CD8-positive, alpha-beta memory T cell (primary cell): ENCODE data around the gene SYF2. TPM values are rescaled to one million over a fixed set of nuclear protein-coding genes. Genes with fewer than 3 reads are reported as not detected.

Source experiments
- CTCF ChIA-PET: fragments of 350-600 bp; sonication (Branson Sonifier 250); formaldehyde crosslinking; loops from one replicate; lab custom pipeline; 2021; ENCODE audit warnings: antibody characterized with exemption; lab: Charles Lee
- POLR2A ChIA-PET: fragments of 350-600 bp; sonication (Branson Sonifier 250); formaldehyde crosslinking; loops from one replicate; lab custom pipeline; 2021; ENCODE audit warnings: antibody characterized with exemption; lab: Charles Lee
- DNase-seq, 5 donors: peaks; one replicate each; pipeline versions ENCODE4 v3.0.0 to v3.0.0-alpha.2; 2020 to 2022; ENCODE audit warnings: mixed read lengths in 1 of 5
- H3K27ac ChIP-seq: one replicate; pipeline ENCODE4 v1.7.0; 2013; ENCODE audit warnings: low read depth, mild to moderate bottlenecking, low read length, moderate library complexity
- H3K27me3 ChIP-seq: 2 replicates; pipeline ENCODE4 v1.7.0; 2013; ENCODE audit warnings: low read length, mild to moderate bottlenecking; ENCODE audit not compliant: insufficient read depth, poor library complexity, severe bottlenecking
- H3K36me3 ChIP-seq: 2 replicates; pipeline ENCODE4 v1.7.0; 2013; ENCODE audit warnings: mild to moderate bottlenecking, low read length, moderate library complexity; ENCODE audit not compliant: insufficient read depth
- H3K4me1 ChIP-seq: 2 replicates; pipeline ENCODE4 v1.7.0; 2013; ENCODE audit warnings: mild to moderate bottlenecking, low read length, moderate library complexity; ENCODE audit not compliant: insufficient read depth
- H3K4me3 ChIP-seq: 2 replicates; pipeline ENCODE4 v1.7.0; 2013; ENCODE audit warnings: mild to moderate bottlenecking, low read length
- H3K9me3 ChIP-seq: 2 replicates; pipeline ENCODE4 v1.7.0; 2013; ENCODE audit warnings: mild to moderate bottlenecking, low read length
- H3K27ac Mint-ChIP-seq, 8 donors: one replicate each; pipeline ENCODE4 v1.8.0; 2020 to 2021; ENCODE audit warnings: mixed read lengths in 8 of 8, mild to moderate bottlenecking in 6 of 8, inconsistent platforms in 3 of 8, moderate library complexity in 3 of 8
- H3K27me3 Mint-ChIP-seq, 2 donors: one replicate each; pipeline ENCODE4 v1.8.0; 2020 to 2021; ENCODE audit warnings: mixed read lengths in 2 of 2, mild to moderate bottlenecking in 1 of 2, moderate library complexity in 1 of 2
- H3K36me3 Mint-ChIP-seq, 3 donors: one replicate each; pipeline ENCODE4 v1.8.0; 2020 to 2021; ENCODE audit warnings: mixed read lengths in 3 of 3, inconsistent platforms in 1 of 3, mild to moderate bottlenecking in 1 of 3
- H3K4me1 Mint-ChIP-seq, 3 donors: one replicate each; pipeline ENCODE4 v1.8.0; 2020 to 2021; ENCODE audit warnings: mixed read lengths in 3 of 3, inconsistent platforms in 1 of 3, mild to moderate bottlenecking in 1 of 3
- H3K4me3 Mint-ChIP-seq, 7 donors: one replicate each; pipeline ENCODE4 v1.8.0; 2020 to 2021; ENCODE audit warnings: mixed read lengths in 7 of 7, mild to moderate bottlenecking in 6 of 7, moderate library complexity in 4 of 7, inconsistent platforms in 2 of 7
- H3K9me3 Mint-ChIP-seq, 5 donors: one replicate each; pipeline ENCODE4 v1.8.0; 2020 to 2022; ENCODE audit warnings: mixed read lengths in 5 of 5, mild to moderate bottlenecking in 3 of 5, moderate library complexity in 2 of 5, inconsistent platforms in 1 of 5
- polyA plus RNA-seq: library from polyadenylated mRNA; unstranded; fragments of 300-500 nt; fragmentation: Illumina TruSeq; gene quantifications from one replicate; pipeline ENCODE4 v1.2.3, GENCODE V29; 2021
- total RNA-seq, 2 experiments: library from RNA; stranded (reverse); gene quantifications; one replicate each; pipeline ENCODE4 v1.2.3, GENCODE V29; 2021

SYF2 gene
- total and polyA plus RNA-seq, 3 experiments from 2014 or later, result 38.4 to 90.7 (median 40.4) TPM

DNA sequence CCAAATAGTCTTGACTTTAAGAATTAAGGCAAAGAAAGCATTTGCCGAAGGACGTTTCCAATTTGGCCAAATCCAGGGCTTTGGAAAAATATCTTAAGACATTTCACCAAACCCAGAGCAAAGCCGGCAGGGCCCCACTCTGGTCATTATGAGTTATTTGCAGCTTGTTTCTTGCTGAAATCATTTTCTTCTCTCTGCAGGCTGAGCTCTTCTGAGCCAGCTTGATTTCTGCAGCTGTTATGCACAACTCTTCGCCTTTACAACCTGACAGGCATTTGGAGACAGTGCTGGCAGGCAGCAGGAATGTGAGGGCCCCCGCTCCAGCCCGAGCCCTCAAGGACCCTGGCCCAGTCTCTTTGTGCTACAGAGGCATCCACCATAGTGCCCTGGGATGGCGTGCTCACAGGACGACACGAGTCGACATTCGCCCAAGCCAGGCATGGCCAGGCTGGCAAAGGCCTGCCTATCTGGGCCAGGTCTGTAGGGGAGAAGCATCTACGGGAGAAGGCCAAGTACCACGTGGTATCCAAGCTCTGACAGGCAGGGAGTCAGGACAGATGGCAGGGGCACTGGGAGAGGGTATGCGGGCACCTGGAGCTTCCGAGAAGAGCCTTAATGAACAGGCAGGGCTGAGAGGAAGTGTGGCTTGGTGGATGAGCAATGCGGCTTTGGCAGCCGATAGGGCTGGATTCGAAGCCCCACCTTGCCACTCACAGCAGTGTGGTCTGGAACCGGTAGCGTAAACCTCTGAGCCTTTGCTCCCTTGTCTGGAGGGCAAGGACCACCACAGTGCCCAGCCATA, 32.3 kb downstream of the SYF2 start:
- no peak for DNase-seq
- Histone ChIP-seq H3K4me1 (peaks cover 5% of the 10 kb centered on the region), H3K9me3 (no peaks in the 10 kb centered on the region), H3K27ac (no peak overlapping the region), H3K27me3 (no peaks in the 10 kb centered on the region), H3K36me3 (no peaks in the 10 kb centered on the region), H3K4me3 (no peak overlapping the region)
- H3K36me3 Mint-ChIP-seq, result no peaks in the 10 kb centered on the region
- no peak overlapping the region for H3K4me3 Mint-ChIP-seq
- peaks cover 2 to 9% of the 10 kb centered on the region in 2 donors for H3K27me3 Mint-ChIP-seq
- ChIA-PET CTCF (interaction anchor here (2.6 kb wide), 1 partner anchor 353 kb away, joined by 11 read pairs; no protein-coding TSS in a partner anchor), POLR2A (no interaction called here)
- peak overlapping the region in 2 of 8 donors; percentile 47 to 92 for H3K27ac Mint-ChIP-seq
- H3K9me3 Mint-ChIP-seq, result no peaks in the 10 kb centered on the region
- H3K4me1 Mint-ChIP-seq, result peaks cover 10 to 14% (median 11%) of the 10 kb centered on the region in 3 donors

DNA sequence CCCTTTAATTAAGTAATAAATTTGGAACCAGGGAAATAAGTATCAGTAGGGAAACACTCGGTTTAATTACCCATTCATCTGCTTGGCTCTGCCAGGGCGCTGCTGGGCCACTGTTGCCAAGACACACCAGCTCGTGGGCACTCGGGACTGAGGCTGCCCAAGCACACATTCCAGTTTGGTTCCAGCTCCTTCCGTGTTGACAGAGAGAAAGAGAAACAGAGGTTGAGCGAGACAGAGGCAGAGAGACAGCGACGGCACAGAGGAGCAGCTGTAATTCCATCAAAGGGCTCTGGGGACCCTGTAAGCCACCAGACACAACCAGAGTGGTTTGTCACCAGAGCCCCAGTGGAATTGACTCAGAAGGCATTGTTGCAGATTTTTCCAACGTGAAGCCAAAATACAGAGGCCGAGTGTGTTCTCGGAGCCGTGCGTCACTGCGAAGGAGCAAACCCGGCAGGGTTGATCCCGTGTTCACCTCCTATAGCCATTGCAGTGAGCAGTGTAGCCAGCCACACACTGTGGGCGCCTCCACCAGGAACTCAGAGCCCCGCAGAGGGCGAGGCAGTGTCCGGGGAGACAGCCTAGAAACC, 33.5 kb downstream of the SYF2 start:
- Histone ChIP-seq H3K36me3 (no peaks in the 10 kb centered on the region), H3K9me3 (no peaks in the 10 kb centered on the region), H3K27me3 (no peaks in the 10 kb centered on the region), H3K4me1 (peaks cover 5% of the 10 kb centered on the region), H3K4me3 (no peak overlapping the region), H3K27ac (no peak overlapping the region)
- Mint-ChIP-seq H3K4me3 (peak overlapping the region in 1 of 7 donors; percentile 3), H3K9me3 (no peaks in the 10 kb centered on the region), H3K36me3 (no peaks in the 10 kb centered on the region), H3K27ac (peak overlapping the region in 4 of 8 donors; percentile 3 to 84 (median 52)), H3K27me3 (peaks cover 2 to 16% of the 10 kb centered on the region in 2 donors), H3K4me1 (peaks cover 10 to 12% (median 11%) of the 10 kb centered on the region in 3 donors)
- ChIA-PET POLR2A (no interaction called here), CTCF (interaction anchor here (2.6 kb wide), 1 partner anchor 352 kb away, joined by 11 read pairs; no protein-coding TSS in a partner anchor)
- peak in 1 of 5 donors; percentile 18 for DNase-seq

DNA sequence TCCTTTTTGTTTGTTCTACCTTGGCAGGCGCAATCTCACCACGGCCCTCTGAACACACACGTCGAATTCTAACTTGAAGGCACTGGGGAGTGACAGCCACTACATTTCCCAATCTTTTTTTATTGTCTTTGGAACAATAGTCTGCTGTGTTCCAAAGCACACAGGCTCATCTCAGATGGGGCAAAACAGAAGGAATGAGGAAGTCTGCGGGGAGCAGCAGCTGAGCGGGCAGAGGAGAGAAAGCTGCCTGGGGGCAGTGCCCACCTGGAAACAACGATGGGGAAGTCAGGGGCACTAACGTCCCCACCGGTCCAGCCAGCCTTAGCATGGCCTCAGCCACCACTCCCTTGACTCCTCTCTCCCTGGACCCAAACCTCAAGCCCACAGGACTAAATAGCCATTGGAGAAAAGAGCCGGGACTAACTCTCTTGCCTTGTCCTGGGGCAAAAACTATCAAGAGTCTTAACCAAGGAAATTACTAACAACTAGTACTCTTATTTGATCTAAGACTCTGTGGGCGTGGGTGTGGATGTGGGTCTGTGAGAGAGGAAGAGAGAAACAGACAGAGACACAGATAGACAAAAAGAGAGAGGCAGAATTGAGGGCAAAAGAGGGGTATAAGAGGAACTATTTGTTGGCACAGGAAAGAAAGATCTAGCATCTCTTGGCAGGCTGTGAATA, 34.2 kb downstream of the SYF2 start:
- H3K27ac Mint-ChIP-seq, result peak overlapping the region in 4 of 8 donors; percentile 3 to 84 (median 52)
- peak overlapping the region in 1 of 7 donors; percentile 3 for H3K4me3 Mint-ChIP-seq
- POLR2A ChIA-PET, result no interaction called here

DNA sequence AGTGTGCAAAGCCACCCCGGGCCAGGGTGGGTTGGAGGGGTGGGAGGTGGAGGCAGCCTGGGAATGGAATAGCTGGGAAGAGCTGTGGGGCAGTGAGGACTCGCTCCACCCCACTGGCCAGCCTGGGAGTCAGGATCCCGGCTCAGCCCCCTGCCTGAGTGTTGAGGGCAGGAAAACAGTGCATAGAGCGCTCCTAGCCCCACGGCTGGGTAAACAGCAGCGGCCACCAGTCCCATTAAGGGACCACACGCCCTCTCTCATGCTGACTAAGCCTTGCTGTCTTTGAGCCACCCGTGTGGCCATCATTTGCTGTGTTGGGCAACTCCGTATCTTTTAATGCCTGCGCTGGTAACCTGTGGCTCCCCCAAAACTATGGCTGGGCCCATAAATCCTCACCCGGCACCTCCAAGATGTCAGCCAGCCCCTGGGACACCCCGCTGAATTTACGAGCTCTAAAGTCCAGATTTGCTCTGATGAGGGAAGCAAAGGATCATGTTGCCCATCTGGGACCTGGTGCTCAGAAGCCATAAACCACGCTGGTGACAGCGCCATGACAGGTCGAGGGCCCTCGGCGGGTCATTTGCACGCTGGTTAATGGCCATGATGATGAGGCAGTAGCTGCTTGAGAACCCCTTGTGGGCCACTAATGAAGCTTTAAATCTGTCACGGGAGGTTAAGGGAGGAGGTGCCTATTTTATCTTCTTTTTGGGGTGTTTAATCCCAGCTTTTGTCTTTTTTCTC, 34.9 kb downstream of the SYF2 start:
- H3K4me1 ChIP-seq, result peaks cover 5% of the 10 kb centered on the region
- no peak overlapping the region for H3K4me3 ChIP-seq
- H3K27me3 ChIP-seq, result no peaks in the 10 kb centered on the region
- no peaks in the 10 kb centered on the region for H3K36me3 Mint-ChIP-seq
- H3K27ac ChIP-seq, result no peak overlapping the region
- DNase-seq, result no peak
- no peaks in the 10 kb centered on the region for H3K9me3 ChIP-seq
- peaks cover 10 to 12% (median 11%) of the 10 kb centered on the region in 3 donors for H3K4me1 Mint-ChIP-seq
- H3K9me3 Mint-ChIP-seq, result peaks cover 0 to 1% (median 0%) of the 10 kb centered on the region in 5 donors
- H3K27ac Mint-ChIP-seq, result no peak overlapping the region
- H3K36me3 ChIP-seq, result no peaks in the 10 kb centered on the region
- ChIA-PET POLR2A (no interaction called here), CTCF (interaction anchor here (1.2 kb wide), 1 partner anchor 8 kb away, joined by 5 read pairs; no protein-coding TSS in a partner anchor)
- peaks cover 5 to 20% of the 10 kb centered on the region in 2 donors for H3K27me3 Mint-ChIP-seq
- H3K4me3 Mint-ChIP-seq, result no peak overlapping the region

More for the DNA sequence above, 34.2 kb downstream of the SYF2 start:
- DNase-seq, result peak in 1 of 5 donors; percentile 37
- Histone ChIP-seq H3K36me3 (no peaks in the 10 kb centered on the region), H3K9me3 (no peaks in the 10 kb centered on the region), H3K27me3 (no peaks in the 10 kb centered on the region), H3K27ac (no peak overlapping the region), H3K4me1 (peaks cover 5% of the 10 kb centered on the region), H3K4me3 (no peak overlapping the region)
- Mint-ChIP-seq H3K27me3 (peaks cover 5 to 20% of the 10 kb centered on the region in 2 donors), H3K9me3 (peaks cover 0 to 1% (median 0%) of the 10 kb centered on the region in 5 donors), H3K4me1 (peaks cover 10 to 12% (median 11%) of the 10 kb centered on the region in 3 donors), H3K36me3 (no peaks in the 10 kb centered on the region)
- CTCF ChIA-PET, result no interaction called here

DNA sequence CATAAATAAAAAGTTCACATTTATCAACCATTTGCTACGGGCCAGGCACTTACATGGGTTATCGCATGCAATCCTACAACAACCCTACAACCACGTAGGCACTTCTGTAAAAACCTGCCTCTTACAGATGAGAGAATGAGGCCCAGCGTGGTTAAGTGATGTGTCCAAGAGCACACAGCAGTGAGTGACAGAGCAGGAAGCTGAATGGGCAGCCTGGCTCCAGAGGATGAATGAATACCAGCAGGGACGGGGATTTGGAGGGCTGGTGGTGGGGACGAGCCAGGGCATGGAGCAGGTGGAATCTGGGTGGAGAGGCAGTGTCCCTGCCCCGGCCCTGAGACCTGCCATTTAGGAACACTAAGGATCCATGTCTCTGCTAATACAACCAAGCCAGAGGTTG, 35.5 kb downstream of the SYF2 start:
- ChIA-PET CTCF (interaction anchor here (1.2 kb wide), 1 partner anchor 9 kb away, joined by 5 read pairs; no protein-coding TSS in a partner anchor), POLR2A (no interaction called here)
- H3K27ac ChIP-seq, result no peak overlapping the region

DNA sequence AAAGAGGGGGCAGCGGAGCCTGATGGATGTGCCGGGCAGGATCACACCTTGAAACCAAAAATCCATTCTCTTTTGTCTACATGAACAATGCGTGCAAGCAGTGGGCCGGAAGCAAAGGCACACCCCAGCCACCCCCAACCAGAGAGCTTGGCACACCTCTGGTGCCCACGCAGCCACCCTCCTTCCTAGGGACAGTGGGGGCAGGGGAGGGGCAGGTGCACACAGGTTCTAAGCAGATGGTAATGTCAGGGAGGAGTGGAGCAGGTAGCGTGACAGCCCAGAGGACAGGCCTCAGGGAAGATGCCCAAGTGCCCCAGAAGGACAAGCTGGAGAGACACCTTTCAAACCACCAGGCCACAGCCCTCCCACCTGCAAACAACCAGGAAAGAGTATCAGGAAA, 36.5 kb downstream of the SYF2 start:
- no peaks in the 10 kb centered on the region for H3K36me3 ChIP-seq
- no peak overlapping the region for H3K4me3 Mint-ChIP-seq
- no peak for DNase-seq
- peaks cover 10 to 12% (median 11%) of the 10 kb centered on the region in 3 donors for H3K4me1 Mint-ChIP-seq
- H3K27me3 Mint-ChIP-seq, result peaks cover 3 to 15% of the 10 kb centered on the region in 2 donors
- no peak overlapping the region for H3K27ac ChIP-seq
- H3K36me3 Mint-ChIP-seq, result no peaks in the 10 kb centered on the region
- H3K4me3 ChIP-seq, result no peak overlapping the region
- POLR2A ChIA-PET, result no interaction called here
- no peaks in the 10 kb centered on the region for H3K9me3 ChIP-seq
- H3K4me1 ChIP-seq, result peaks cover 5% of the 10 kb centered on the region
- H3K27me3 ChIP-seq, result no peaks in the 10 kb centered on the region
- H3K27ac Mint-ChIP-seq, result no peak overlapping the region
- CTCF ChIA-PET, result no interaction called here
- H3K9me3 Mint-ChIP-seq, result peaks cover 0 to 1% (median 0%) of the 10 kb centered on the region in 5 donors

More for the DNA sequence above, 35.5 kb downstream of the SYF2 start:
- no peaks in the 10 kb centered on the region for H3K36me3 ChIP-seq
- H3K9me3 ChIP-seq, result no peaks in the 10 kb centered on the region
- Mint-ChIP-seq H3K36me3 (no peaks in the 10 kb centered on the region), H3K9me3 (peaks cover 0 to 1% (median 0%) of the 10 kb centered on the region in 5 donors), H3K27me3 (peaks cover 5 to 20% of the 10 kb centered on the region in 2 donors), H3K4me3 (no peak overlapping the region), H3K27ac (peak overlapping the region in 1 of 8 donors; percentile 65), H3K4me1 (peaks cover 10 to 12% (median 11%) of the 10 kb centered on the region in 3 donors)
- H3K4me3 ChIP-seq, result no peak overlapping the region
- H3K4me1 ChIP-seq, result peaks cover 5% of the 10 kb centered on the region
- no peaks in the 10 kb centered on the region for H3K27me3 ChIP-seq
- DNase-seq, result no peak

DNA sequence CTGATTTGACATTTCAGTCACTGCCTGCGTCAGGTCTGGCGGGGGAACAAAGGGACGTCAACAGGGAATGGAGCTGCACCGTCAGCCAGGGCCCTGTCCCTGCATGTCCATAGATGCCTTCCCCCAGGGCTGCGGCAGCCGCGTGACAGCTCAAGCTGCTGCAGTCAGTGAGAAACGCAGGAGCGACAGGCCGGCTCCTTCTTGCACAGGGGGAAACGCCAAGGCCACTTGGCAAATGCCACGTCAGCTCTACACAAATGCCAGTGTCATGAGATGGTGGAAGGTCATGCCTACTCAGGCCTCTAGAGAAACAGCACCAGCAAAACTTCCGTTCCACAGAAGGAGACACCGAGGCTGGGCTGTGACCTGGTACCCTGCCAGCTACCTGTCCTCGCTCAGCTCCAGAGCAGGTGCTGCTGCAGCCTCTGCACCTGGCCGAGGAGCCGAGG, 37.7 kb downstream of the SYF2 start:
- POLR2A ChIA-PET, result no interaction called here
- peaks cover 10 to 12% (median 11%) of the 10 kb centered on the region in 3 donors for H3K4me1 Mint-ChIP-seq

More for the DNA sequence above, 37.7 kb downstream of the SYF2 start:
- H3K36me3 Mint-ChIP-seq, result no peaks in the 10 kb centered on the region
- no peak for DNase-seq
- Histone ChIP-seq H3K36me3 (no peaks in the 10 kb centered on the region), H3K4me1 (peaks cover 5% of the 10 kb centered on the region), H3K4me3 (no peak overlapping the region), H3K27me3 (no peaks in the 10 kb centered on the region), H3K9me3 (no peaks in the 10 kb centered on the region), H3K27ac (no peak overlapping the region)
- peaks cover 0 to 1% (median 0%) of the 10 kb centered on the region in 5 donors for H3K9me3 Mint-ChIP-seq
- peak overlapping the region in 1 of 8 donors; percentile 9 for H3K27ac Mint-ChIP-seq
- CTCF ChIA-PET, result interaction anchor here (1.0 to 1.2 kb wide), 2 partner anchors 9 to 10 kb away, joined by 3 to 4 read pairs; no protein-coding TSS in a partner anchor
- peaks cover 3 to 15% of the 10 kb centered on the region in 2 donors for H3K27me3 Mint-ChIP-seq
- no peak overlapping the region for H3K4me3 Mint-ChIP-seq
